Measurements from ENCODE around the gene ZNF775. TPM values are rescaled to one million over a fixed set of nuclear protein-coding genes. Genes with fewer than 3 reads are reported as not detected.

ZNF775 gene
- total RNA-seq, 1 experiment from 2014 or later = 3.7 TPM

- H3K9ac ChIP-seq (ENCODE audit: low read length) = no peak overlapping the region
- no peak overlapping the region for H3K4me3 ChIP-seq (ENCODE audit: low read length)
- H3K27ac ChIP-seq (ENCODE audit: low read length) = no peak overlapping the region
- ChIA-PET POLR2A (ENCODE audit: unreplicated experiment) (no interaction called here), CTCF (no interaction called here)
- no peak overlapping the region for H3K4me2 ChIP-seq (ENCODE audit: low read length)
- H4K20me1 ChIP-seq (ENCODE audit: low read length) = no peaks in the 10 kb centered on the region
- DNase-seq (no peak), ATAC-seq (no peak)
- intact Hi-C loops (cut with micrococcal nuclease) = no loop called here
- no peaks in the 10 kb centered on the region for H3F3A ChIP-seq (ENCODE audit: low read length, unreplicated experiment)
- H3K79me2 ChIP-seq (ENCODE audit: low read length) = no peaks in the 10 kb centered on the region
- no peaks in the 10 kb centered on the region for H3K27me3 ChIP-seq (ENCODE audit: low read length)
- H2AFZ ChIP-seq (ENCODE audit: low read length) = no peak overlapping the region
- H3K9me2 ChIP-seq (replicated peaks; ENCODE audit: low read length) = no peaks in the 10 kb centered on the region
- H3K4me1 ChIP-seq (ENCODE audit: insufficient read depth, low read length) = 0 out of 2 replicates have a peak, but pooled peaks cover 4% of the 10 kb centered on the region
- H3K9me3 ChIP-seq (ENCODE audit: low read length) = no peaks in the 10 kb centered on the region
- no peak for TF ChIP-seq EZH2 (IDR thresholded peaks at IDR 0.05; ENCODE audit: low read length, unreplicated experiment)
- no peak for TF ChIP-seq CTCF (conservative IDR thresholded peaks at IDR 0.05; ENCODE audit: low read depth, low read length)
- no peak for TF ChIP-seq EZH2phosphoT487 (IDR thresholded peaks at IDR 0.05; ENCODE audit: borderline replicate concordance, low read length)
- no peaks in the 10 kb centered on the region for H3K36me3 ChIP-seq (ENCODE audit: low read depth, low read length)
- BruUV-seq (replicated peaks) = no TSS peak
Measured at GRCh38 chr7:150358433-150358832, 20.7 kb upstream of the ZNF775 start.

- CTCF ChIA-PET = no interaction called here
- no peak overlapping the region for H3K9ac ChIP-seq (ENCODE audit: low read length)
- BruUV-seq (replicated peaks) = no TSS peak
- no peaks in the 10 kb centered on the region for H4K20me1 ChIP-seq (ENCODE audit: low read length)
- no peak for ATAC-seq
- H3K4me2 ChIP-seq (ENCODE audit: low read length) = no peak overlapping the region
- POLR2A ChIA-PET (ENCODE audit: unreplicated experiment) = no interaction called here
- no peak for DNase-seq
- H3K9me3 ChIP-seq (ENCODE audit: low read length) = no peaks in the 10 kb centered on the region
- 0 out of 2 replicates have a peak, but pooled peaks cover 8% of the 10 kb centered on the region for H3K4me1 ChIP-seq (ENCODE audit: insufficient read depth, low read length)
- no peak overlapping the region for H2AFZ ChIP-seq (ENCODE audit: low read length)
- H3K27me3 ChIP-seq (ENCODE audit: low read length) = no peaks in the 10 kb centered on the region
- no peak overlapping the region for H3K4me3 ChIP-seq (ENCODE audit: low read length)
- no peaks in the 10 kb centered on the region for H3K9me2 ChIP-seq (replicated peaks; ENCODE audit: low read length)
- no peaks in the 10 kb centered on the region for H3F3A ChIP-seq (ENCODE audit: low read length, unreplicated experiment)
- no peaks in the 10 kb centered on the region for H3K36me3 ChIP-seq (ENCODE audit: low read depth, low read length)
- TF ChIP-seq EZH2 (IDR thresholded peaks at IDR 0.05; ENCODE audit: low read length, unreplicated experiment) = no peak
- H3K79me2 ChIP-seq (ENCODE audit: low read length) = no peaks in the 10 kb centered on the region
- intact Hi-C loops (cut with micrococcal nuclease) = no loop called here
- no peak overlapping the region for H3K27ac ChIP-seq (ENCODE audit: low read length)
Measured at GRCh38 chr7:150358988-150359621, 20.0 kb upstream of the ZNF775 start.

GRCh38 chr7:150359622-150360362 is 19.3 kb upstream of the ZNF775 start:
- BruUV-seq (replicated peaks) = no TSS peak
- H3K36me3 ChIP-seq (ENCODE audit: low read depth, low read length) = no peaks in the 10 kb centered on the region
- no peak overlapping the region for H3K4me3 ChIP-seq (ENCODE audit: low read length)
- H3K79me2 ChIP-seq (ENCODE audit: low read length) = no peaks in the 10 kb centered on the region
- 0 out of 2 replicates have a peak, but pooled peaks cover 8% of the 10 kb centered on the region for H3K4me1 ChIP-seq (ENCODE audit: insufficient read depth, low read length)
- no peaks in the 10 kb centered on the region for H3K9me3 ChIP-seq (ENCODE audit: low read length)
- no peak overlapping the region for H2AFZ ChIP-seq (ENCODE audit: low read length)
- no peaks in the 10 kb centered on the region for H4K20me1 ChIP-seq (ENCODE audit: low read length)
- no peak overlapping the region for H3K27ac ChIP-seq (ENCODE audit: low read length)
- TF ChIP-seq EZH2phosphoT487 (IDR thresholded peaks at IDR 0.05; ENCODE audit: borderline replicate concordance, low read length) (no peak), CTCF (conservative IDR thresholded peaks at IDR 0.05; ENCODE audit: low read depth, low read length) (no peak), EZH2 (IDR thresholded peaks at IDR 0.05; ENCODE audit: low read length, unreplicated experiment) (no peak)
- H3F3A ChIP-seq (ENCODE audit: low read length, unreplicated experiment) = no peaks in the 10 kb centered on the region
- ChIA-PET CTCF (no interaction called here), POLR2A (ENCODE audit: unreplicated experiment) (no interaction called here)
- DNase-seq (no peak), ATAC-seq (no peak)
- H3K9ac ChIP-seq (ENCODE audit: low read length) = no peak overlapping the region
- no peaks in the 10 kb centered on the region for H3K27me3 ChIP-seq (ENCODE audit: low read length)
- H3K4me2 ChIP-seq (ENCODE audit: low read length) = no peak overlapping the region
- intact Hi-C loops (cut with micrococcal nuclease) = no loop called here
- H3K9me2 ChIP-seq (replicated peaks; ENCODE audit: low read length) = no peaks in the 10 kb centered on the region
